Endodermal cell (in vitro differentiated cells): ENCODE data around the gene TMTC4. TPM values are rescaled to one million over a fixed set of nuclear protein-coding genes. Genes with fewer than 3 reads are reported as not detected.

Experiments
- DNase-seq: peaks from one replicate; pipeline ENCODE4 v3.0.0-alpha.2; 2017
- H3K27ac ChIP-seq: 2 replicates; pipeline ENCODE4 v1.5.1; 2013; ENCODE audit warnings: mild to moderate bottlenecking, low read depth, low read length, moderate library complexity
- H3K27me3 ChIP-seq: 2 replicates; pipeline ENCODE4 v1.6.1; 2013; ENCODE audit warnings: mild to moderate bottlenecking, low read length, moderate library complexity; ENCODE audit not compliant: insufficient read depth, control insufficient read depth, poor library complexity, severe bottlenecking
- H3K36me3 ChIP-seq: 2 replicates; pipeline ENCODE4 v1.7.0; 2013; ENCODE audit warnings: mild to moderate bottlenecking, low read length, moderate library complexity; ENCODE audit not compliant: control insufficient read depth, insufficient read depth
- H3K4me1 ChIP-seq: one replicate; pipeline ENCODE4 v1.7.0; 2013; ENCODE audit warnings: low read length; ENCODE audit not compliant: control insufficient read depth, insufficient read depth
- H3K4me3 ChIP-seq: 2 replicates; pipeline ENCODE4 v1.5.1; 2013; ENCODE audit warnings: mild to moderate bottlenecking, low read length, moderate library complexity
- H3K9ac ChIP-seq: 2 replicates; pipeline ENCODE4 v1.6.1; 2013; ENCODE audit warnings: mild to moderate bottlenecking, low read length, moderate library complexity; ENCODE audit not compliant: poor library complexity, severe bottlenecking; ENCODE audit errors: extremely low read depth
- H3K9me3 ChIP-seq: 2 replicates; pipeline ENCODE4 v1.6.1; 2013; ENCODE audit warnings: mild to moderate bottlenecking, low read length, moderate library complexity; ENCODE audit not compliant: control insufficient read depth
- H3K27ac Mint-ChIP-seq: 2 replicates; pipeline ENCODE4 v1.8.0; 2020; ENCODE audit warnings: mixed read lengths
- H3K27me3 Mint-ChIP-seq: 2 replicates; pipeline ENCODE4 v1.8.0; 2021; ENCODE audit warnings: mild to moderate bottlenecking, mixed read lengths; ENCODE audit not compliant: insufficient read depth
- H3K36me3 Mint-ChIP-seq: 2 replicates; pipeline ENCODE4 v1.8.0; 2020; ENCODE audit warnings: low read depth, mixed read lengths
- H3K4me1 Mint-ChIP-seq: 2 replicates; pipeline ENCODE4 v1.8.0; 2020; ENCODE audit warnings: mixed read lengths
- H3K4me3 Mint-ChIP-seq: 2 replicates; pipeline ENCODE4 v1.8.0; 2020; ENCODE audit warnings: mild to moderate bottlenecking, moderate library complexity, mixed read lengths
- H3K9me3 Mint-ChIP-seq: 2 replicates; pipeline ENCODE4 v1.8.0; 2020; ENCODE audit warnings: mild to moderate bottlenecking, mixed read lengths
- CTCF ChIP-seq: fragments of 200-600 bp; sonication (generic); conservative IDR thresholded peaks from 2 replicates; pipeline ENCODE4 v1.5.0; 2021; ENCODE audit warnings: antibody characterized with exemption, mild to moderate bottlenecking
- WGBS, 2 experiments: methylation state at CpG; one replicate each; pipeline versions ENCODE4 v1.1.5 to v1.1.7; 2013; ENCODE audit warnings: missing lambda C conversion rate in 2 of 2, mixed read lengths in 1 of 2; ENCODE audit not compliant: insufficient coverage in 1 of 2, insufficient read length in 1 of 2; 5-methylcytosine and 5-hydroxymethylcytosine counted together
- total RNA-seq, 2 donors: library from RNA; stranded (reverse); fragmentation: NEBNext Ultra II Directional in 1 of 2; extraction: Animal tissue kit (Norgen Biotek cat#: 25700) in 1 of 2; gene quantifications; 2 replicates in 1 of 2; 3 replicates in 1 of 2; pipeline ENCODE4 v1.2.1, GENCODE V29; 2021

The TMTC4 gene
- total RNA-seq, 2 donors from 2014 or later, result 29.8 to 40.0 TPM

- H3K9ac ChIP-seq, result no peak overlapping the region
- WGBS, 2 experiments, result 89 to 92% methylated on average over 7 to 15 of the region's 15 CpGs
- no peaks in the 10 kb centered on the region for H3K27me3 Mint-ChIP-seq
Observed at GRCh38 chr13:100560498-100561157, 114.0 kb downstream of the TMTC4 start.

GRCh38 chr13:100559886-100560285 lies 114.7 kb downstream of the TMTC4 start:
- no peaks in the 10 kb centered on the region for H3K4me1 ChIP-seq
- H3K27ac ChIP-seq, result no peak overlapping the region
- WGBS, 2 experiments, result 94 to 95% methylated on average over 6 to 8 of the region's 8 CpGs
- Mint-ChIP-seq H3K4me3 (no peak overlapping the region), H3K9me3 (peaks cover 4% of the 10 kb centered on the region), H3K27me3 (no peaks in the 10 kb centered on the region), H3K4me1 (no peaks in the 10 kb centered on the region), H3K27ac (no peak overlapping the region), H3K36me3 (no peaks in the 10 kb centered on the region)
- TF ChIP-seq CTCF, result no peak
- no peaks in the 10 kb centered on the region for H3K9me3 ChIP-seq
- H3K27me3 ChIP-seq, result no peaks in the 10 kb centered on the region
- DNase-seq, result peak; percentile 9
- no peaks in the 10 kb centered on the region for H3K36me3 ChIP-seq
- no peak overlapping the region for H3K9ac ChIP-seq
- no peak overlapping the region for H3K4me3 ChIP-seq

More at GRCh38 chr13:100560498-100561157, 114.0 kb downstream of the TMTC4 start:
- peaks cover 2% of the 10 kb centered on the region for H3K4me1 Mint-ChIP-seq
- H3K9me3 Mint-ChIP-seq, result peaks cover 7% of the 10 kb centered on the region
- H3K4me1 ChIP-seq, result no peaks in the 10 kb centered on the region
- no peak overlapping the region for H3K27ac ChIP-seq
- TF ChIP-seq CTCF, result no peak
- peaks cover 1% of the 10 kb centered on the region for H3K36me3 Mint-ChIP-seq
- no peak overlapping the region for H3K27ac Mint-ChIP-seq
- H3K27me3 ChIP-seq, result no peaks in the 10 kb centered on the region
- no peak overlapping the region for H3K4me3 ChIP-seq
- no peak overlapping the region for H3K4me3 Mint-ChIP-seq
- DNase-seq, result peak; percentile 41
- H3K9me3 ChIP-seq, result peaks cover 3% of the 10 kb centered on the region
- H3K36me3 ChIP-seq, result no peaks in the 10 kb centered on the region

Other genes starting within 250 kb of the TMTC4 start
- gene GGACT, start 86.0 kb downstream of the TMTC4 start, total RNA-seq, result 1 to 10 TPM; 2.7 to 6.6 TPM